ENCODE results near the gene CHST13.

DNA sequence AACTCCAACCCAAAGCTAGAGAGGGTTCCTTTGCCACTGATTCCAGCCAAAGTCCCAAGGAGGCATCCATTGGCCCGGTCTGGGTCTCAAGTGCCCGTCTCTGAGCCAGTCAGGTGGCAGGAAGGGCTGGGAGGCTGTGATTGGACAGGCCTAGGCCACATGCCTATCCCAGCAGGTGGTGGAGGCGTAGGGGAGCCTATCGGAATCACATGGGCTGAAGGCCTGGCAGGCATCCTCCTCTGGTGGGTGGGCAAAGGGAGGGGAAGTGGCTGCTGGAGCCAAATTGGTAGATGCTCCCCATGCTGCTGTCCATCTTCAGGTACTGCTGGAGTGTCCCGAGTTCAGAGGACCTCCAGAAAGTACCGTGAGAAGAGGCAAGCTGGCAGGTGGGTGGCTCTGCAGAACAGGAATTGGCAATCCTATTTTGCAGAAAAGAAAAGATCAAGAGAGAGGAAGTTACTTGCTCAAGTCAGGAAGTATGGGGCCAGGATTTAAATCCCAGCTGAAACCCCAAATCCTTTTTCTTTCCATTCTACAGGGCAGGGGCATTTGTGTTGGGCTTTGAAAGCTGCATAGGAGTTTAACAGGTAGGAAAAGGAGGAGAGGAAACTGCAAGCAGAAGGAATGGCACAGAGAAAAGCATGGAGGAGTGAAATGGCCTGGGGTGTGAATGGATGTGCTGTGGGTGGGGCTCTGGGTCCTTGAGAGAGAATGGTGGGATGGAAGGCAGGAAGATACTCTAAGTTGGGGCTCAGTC lies 3.7 kb downstream of the CHST13 start:
- TF ChIP-seq CTCF (IDR thresholded peaks at IDR 0.05) (no peak), POLR2A (IDR thresholded peaks at IDR 0.05) (no peak)
